Measurements from ENCODE around the gene SHBG. TPM values are rescaled to one million over a fixed set of nuclear protein-coding genes. Genes with fewer than 3 reads are reported as not detected.

The SHBG gene
- total and polyA plus RNA-seq, 10 of the 15 experiments (the other 5 are each of a cell fraction or from before 2014, with no cell fraction given) = not detected

GRCh38 chr17:7667656-7668406, 37.9 kb downstream of the SHBG start:
- no peak for FAIRE-seq
- Histone ChIP-seq H3K9ac (ENCODE audit: control insufficient read depth, insufficient read depth, low read length) (no peak overlapping the region), H3K79me2 (ENCODE audit: control insufficient read depth, insufficient read depth, low read length) (no peaks in the 10 kb centered on the region), H3K27ac (ENCODE audit: control insufficient read depth, insufficient read depth) (no peak overlapping the region), H3K9me3 (replicated peaks; ENCODE audit: control insufficient read depth, insufficient read depth, low read length) (no peaks in the 10 kb centered on the region), H4K20me1 (ENCODE audit: control insufficient read depth, insufficient read depth) (no peaks in the 10 kb centered on the region), H3K27me3 (replicated peaks in 1 of 2; ENCODE audit: control insufficient read depth in 2 of 2, insufficient read depth in 2 of 2, low read length in 1 of 2) (no peaks in the 10 kb centered on the region), H3K4me3 (no peak overlapping the region), H2AFZ (ENCODE audit: control insufficient read depth, low read depth, low read length) (no peak overlapping the region), H3K4me1 (ENCODE audit: control insufficient read depth, insufficient read depth, low read length) (no peaks in the 10 kb centered on the region), H3K36me3 (ENCODE audit: control insufficient read depth in 2 of 2, insufficient read depth in 2 of 2, low read length in 1 of 2) (peaks cover 8 to 25% of the 10 kb centered on the region in 2 experiments; a peak in 3 of 4 replicates), H3K4me2 (ENCODE audit: control insufficient read depth, insufficient read depth) (no peak overlapping the region)
- in situ Hi-C loops (cut with MboI) = no loop called here
- no TSS peak for BruUV-seq (replicated peaks)
- 89% methylated on average over 10 of the region's 10 CpGs for WGBS (ENCODE audit: insufficient coverage, insufficient replicate concordance, low lambda C conversion rate, missing lambda C conversion rate)
- RAD21 ChIA-PET (ENCODE audit: unreplicated experiment) = no interaction called here
- POLR2A ChIA-PET = no interaction called here
- TF ChIP-seq POLR2A (IDR thresholded peaks at IDR 0.05; ENCODE audit: low read depth, low read length) = peak; percentile 69
- TF ChIP-seq BCL3 (IDR thresholded peaks at IDR 0.05; ENCODE audit: borderline replicate concordance, insufficient read depth, low read depth, low read length, poor library complexity, severe bottlenecking) = peak; percentile 8
- TF ChIP-seq SIN3A (IDR thresholded peaks at IDR 0.05; ENCODE audit: low read depth, low read length) = no peak
- no peak for ATAC-seq
- intact Hi-C loops (cut with micrococcal nuclease; ENCODE audit: unreplicated experiment) = no loop called here
- DNase-seq (ENCODE audit: low read depth, low spot score) = no peak
- CTCF ChIA-PET = interaction anchor here (1.0 to 1.7 kb wide), 4 partner anchors 18 to 393 kb away, joined by 3 to 5 read pairs (median 4); no protein-coding TSS in a partner anchor
- SMC1A ChIA-PET (ENCODE audit: uncharacterized antibody, unreplicated experiment) = interaction anchor here (0.7 kb wide), 1 partner anchor 246 kb away, joined by 3 read pairs; no protein-coding TSS in a partner anchor

GRCh38 chr17:7668482-7668881, 38.5 kb downstream of the SHBG start:
- H3K4me3 ChIP-seq = no peak overlapping the region
- peaks cover 10 to 28% of the 10 kb centered on the region in 2 experiments; a peak in 3 of 4 replicates for H3K36me3 ChIP-seq (ENCODE audit: control insufficient read depth in 2 of 2, insufficient read depth in 2 of 2, low read length in 1 of 2)
- H3K4me1 ChIP-seq (ENCODE audit: control insufficient read depth, insufficient read depth, low read length) = no peaks in the 10 kb centered on the region
- intact Hi-C loops (cut with micrococcal nuclease; ENCODE audit: unreplicated experiment) = no loop called here
- in situ Hi-C loops (cut with MboI) = no loop called here
- no peak overlapping the region for H3K27ac ChIP-seq (ENCODE audit: control insufficient read depth, insufficient read depth)
- no peak overlapping the region for H3K4me2 ChIP-seq (ENCODE audit: control insufficient read depth, insufficient read depth)
- no peak for ATAC-seq
- no peaks in the 10 kb centered on the region for H4K20me1 ChIP-seq (ENCODE audit: control insufficient read depth, insufficient read depth)
- no peak for FAIRE-seq
- no peaks in the 10 kb centered on the region for H3K79me2 ChIP-seq (ENCODE audit: control insufficient read depth, insufficient read depth, low read length)
- no TSS peak for BruUV-seq (replicated peaks)
- no peak overlapping the region for H2AFZ ChIP-seq (ENCODE audit: control insufficient read depth, low read depth, low read length)
- H3K27me3 ChIP-seq (replicated peaks in 1 of 2; ENCODE audit: control insufficient read depth in 2 of 2, insufficient read depth in 2 of 2, low read length in 1 of 2) = no peaks in the 10 kb centered on the region
- no peak overlapping the region for H3K9ac ChIP-seq (ENCODE audit: control insufficient read depth, insufficient read depth, low read length)
- ChIA-PET POLR2A (no interaction called here), SMC1A (ENCODE audit: uncharacterized antibody, unreplicated experiment) (no interaction called here), RAD21 (ENCODE audit: unreplicated experiment) (no interaction called here), CTCF (interaction anchor here (1.6 kb wide), 1 partner anchor 17 kb away, joined by 5 read pairs; no protein-coding TSS in a partner anchor)
- H3K9me3 ChIP-seq (replicated peaks; ENCODE audit: control insufficient read depth, insufficient read depth, low read length) = peaks cover 2% of the 10 kb centered on the region
- whole genome bisulfite sequencing (ENCODE audit: insufficient coverage, insufficient replicate concordance, low lambda C conversion rate, missing lambda C conversion rate) = 94% methylated on average over 7 of the region's 7 CpGs
- DNase-seq (ENCODE audit: low read depth, low spot score) = no peak
- TF ChIP-seq ATF2 (IDR thresholded peaks at IDR 0.05; ENCODE audit: low read length) (no peak), HCFC1 (IDR thresholded peaks at IDR 0.05; ENCODE audit: low read length) (no peak), PAX5 (IDR thresholded peaks at IDR 0.05; ENCODE audit: borderline replicate concordance, low read depth, low read length) (no peak), ATF3 (IDR thresholded peaks at IDR 0.05; ENCODE audit: borderline replicate concordance, extremely low read depth, low read depth, low read length) (no peak), SREBF2 (IDR thresholded peaks at IDR 0.05; ENCODE audit: low read length) (no peak), MEF2A (IDR thresholded peaks at IDR 0.05; ENCODE audit: insufficient read depth, low read depth, low read length) (no peak), FOS (IDR thresholded peaks at IDR 0.05; ENCODE audit: borderline replicate concordance, extremely low read depth, insufficient read length) (no peak), TARDBP (IDR thresholded peaks at IDR 0.05; ENCODE audit: borderline replicate concordance) (no peak), KAT2A (conservative IDR thresholded peaks at IDR 0.05; ENCODE audit: control insufficient read depth, low read depth, low read length) (no peak), BMI1 (IDR thresholded peaks at IDR 0.05; ENCODE audit: borderline replicate concordance) (no peak), MXI1 (IDR thresholded peaks at IDR 0.05; ENCODE audit: low read depth, low read length) (no peak), RFX5 (IDR thresholded peaks at IDR 0.05; ENCODE audit: low read depth, low read length) (no peak)
